ENCODE data around the gene ALDH1L2. TPM values are rescaled to one million over a fixed set of nuclear protein-coding genes. Genes with fewer than 3 reads are reported as not detected.

Gene ALDH1L2
- total RNA-seq, 1 experiment from 2014 or later = 7.7 TPM

- Mint-ChIP-seq H3K36me3 (0 out of 2 replicates have a peak, but pooled peaks cover 3% of the 10 kb centered on the region), H3K27ac (no peak overlapping the region; the same call in 1 of the 2 replicates), H3K4me1 (peaks cover 22% of the 10 kb centered on the region), H3K27me3 (ENCODE audit: low read depth) (no peaks in the 10 kb centered on the region), H3K9me3 (no peaks in the 10 kb centered on the region), H3K4me3 (no peak overlapping the region)
- ATAC-seq (peak; percentile 56), DNase-seq (ENCODE audit: low spot score) (no peak)
- TF ChIP-seq USF1 (CRISPR knock-in tag; IDR thresholded peaks at IDR 0.05) (no peak), ZNF121 (CRISPR knock-in tag; IDR thresholded peaks at IDR 0.05) (no peak), ZNF423 (CRISPR knock-in tag; IDR thresholded peaks at IDR 0.05) (no peak), E2F4 (CRISPR knock-in tag; IDR thresholded peaks at IDR 0.05; ENCODE audit: borderline replicate concordance, low read depth) (no peak), ZNF416 (CRISPR knock-in tag; IDR thresholded peaks at IDR 0.05) (no peak), ZBTB43 (CRISPR knock-in tag; IDR thresholded peaks at IDR 0.05) (no peak), NR2C2 (CRISPR knock-in tag; IDR thresholded peaks at IDR 0.05) (no peak), EMX1 (CRISPR knock-in tag; IDR thresholded peaks at IDR 0.05) (no peak), HMGA2 (CRISPR knock-in tag; IDR thresholded peaks at IDR 0.05) (no peak), MLX (CRISPR knock-in tag; IDR thresholded peaks at IDR 0.05) (no peak), STAT6 (CRISPR knock-in tag; conservative IDR thresholded peaks at IDR 0.05; ENCODE audit: low read depth) (no peak), SMAD4 (CRISPR knock-in tag; IDR thresholded peaks at IDR 0.05) (no peak), TEAD1 (CRISPR knock-in tag; IDR thresholded peaks at IDR 0.05) (no peak), FOXP1 (CRISPR knock-in tag; IDR thresholded peaks at IDR 0.05; ENCODE audit: borderline replicate concordance) (no peak), PRDM15 (CRISPR knock-in tag; IDR thresholded peaks at IDR 0.05) (no peak), ZNF671 (CRISPR knock-in tag; IDR thresholded peaks at IDR 0.05) (no peak)
- TF ChIP-seq, protein P1, sequence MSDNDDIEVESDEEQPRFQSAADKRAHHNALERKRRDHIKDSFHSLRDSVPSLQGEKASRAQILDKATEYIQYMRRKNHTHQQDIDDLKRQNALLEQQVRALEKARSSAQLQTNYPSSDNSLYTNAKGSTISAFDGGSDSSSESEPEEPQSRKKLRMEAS (CRISPR knock-in tag; IDR thresholded peaks at IDR 0.05) = no peak
- CTCF ChIA-PET = interaction anchor here (1.2 kb wide), 1 partner anchor 230 kb away, joined by 4 read pairs; no protein-coding TSS in a partner anchor
- POLR2A ChIA-PET = no interaction called here
Observed at GRCh38 chr12:105020241-105020962, 63.9 kb downstream of the ALDH1L2 start.

All from WTC11 (cell line).